ENCODE results near the gene ATP9B.
A peak's percentile ranks its signal among the peaks of the same experiment; 100 is the strongest.

ATP9B gene

GRCh38 chr18:79345366-79345765 is 276.2 kb downstream of the ATP9B start:
- no peak for DNase-seq (ENCODE audit: insufficient read length, low spot score)
- FAIRE-seq = no peak
- TF ChIP-seq POLR2A (IDR thresholded peaks at IDR 0.05; ENCODE audit: low read depth, low read length) = no peak

GRCh38 chr18:79345981-79346380 is 276.8 kb downstream of the ATP9B start:
- no peak for FAIRE-seq
- DNase-seq (ENCODE audit: insufficient read length, low spot score) = no peak
- no peak for TF ChIP-seq POLR2A (IDR thresholded peaks at IDR 0.05; ENCODE audit: low read depth, low read length)

DNA sequence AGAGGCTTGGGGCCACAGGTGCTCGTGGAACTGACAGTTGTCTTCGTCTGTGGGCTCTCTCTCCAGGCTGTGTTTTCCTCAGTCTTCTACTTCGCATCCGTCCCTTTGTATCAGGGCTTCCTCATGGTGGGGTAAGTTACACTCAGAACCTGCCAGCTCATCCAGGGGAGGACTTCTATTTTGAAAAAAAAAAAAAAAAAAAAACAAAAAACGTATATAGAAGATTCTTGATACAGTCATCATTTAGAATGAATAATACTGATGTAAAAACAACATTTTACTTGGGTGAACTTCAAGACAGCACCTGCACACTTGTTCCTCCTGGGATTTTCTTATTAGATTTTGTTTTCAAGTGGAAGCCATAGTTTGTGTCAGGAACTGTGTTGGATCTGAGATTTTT is 278.9 kb downstream of the ATP9B start:
- DNase-seq (ENCODE audit: insufficient read length, low spot score) = no peak
- TF ChIP-seq POLR2A (IDR thresholded peaks at IDR 0.05; ENCODE audit: low read depth, low read length) = no peak
- FAIRE-seq = no peak

DNA sequence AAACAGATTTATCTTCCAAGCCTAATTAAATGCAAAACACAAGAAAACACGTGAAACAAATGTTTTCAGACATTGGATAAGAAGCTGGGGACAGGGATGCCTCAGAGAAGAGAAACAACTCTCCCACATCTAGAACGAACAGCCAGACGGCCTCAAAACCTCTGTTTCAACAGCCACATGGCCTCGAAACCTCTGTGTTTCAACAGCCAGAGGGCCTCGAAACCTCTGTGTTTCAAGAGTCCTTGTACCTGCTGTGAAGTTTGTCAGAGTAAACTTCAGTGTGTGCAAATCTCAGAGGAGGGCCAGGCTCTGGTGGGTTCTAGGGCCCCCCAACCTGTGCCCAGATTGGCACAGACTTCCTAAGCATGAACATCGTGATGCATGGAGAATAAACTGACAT is 283.2 kb downstream of the ATP9B start:
- TF ChIP-seq POLR2A (IDR thresholded peaks at IDR 0.05; ENCODE audit: low read depth, low read length) = no peak
- no peak for DNase-seq (ENCODE audit: insufficient read length, low spot score)
- no peak for FAIRE-seq

DNA sequence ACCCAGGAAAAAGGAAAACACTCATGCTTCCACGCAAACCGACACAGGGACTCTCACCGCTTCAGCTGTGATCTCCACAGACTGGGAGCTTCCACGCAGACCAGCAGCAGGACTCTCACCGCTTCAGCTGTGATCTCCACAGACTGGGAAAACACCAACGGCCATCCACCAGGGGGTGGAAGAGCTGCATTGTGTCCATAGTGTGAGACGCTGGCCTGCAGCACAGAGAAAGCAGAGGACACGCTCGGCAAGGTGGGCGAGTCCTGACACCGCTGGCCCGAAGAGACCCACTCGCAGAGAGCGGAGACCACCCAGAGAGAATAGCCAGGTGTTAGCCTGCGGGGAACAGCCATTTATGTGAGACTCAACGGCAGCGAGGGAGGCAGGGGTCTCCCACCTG is 284.1 kb downstream of the ATP9B start:
- FAIRE-seq (no peak), DNase-seq (ENCODE audit: insufficient read length, low spot score) (no peak)
- TF ChIP-seq POLR2A (IDR thresholded peaks at IDR 0.05; ENCODE audit: low read depth, low read length) = no peak

GRCh38 chr18:79354350-79354749 is 285.2 kb downstream of the ATP9B start:
- no peak for FAIRE-seq
- TF ChIP-seq POLR2A (IDR thresholded peaks at IDR 0.05; ENCODE audit: low read depth, low read length) = no peak
- DNase-seq (ENCODE audit: insufficient read length, low spot score) = no peak

- FAIRE-seq (no peak), DNase-seq (ENCODE audit: insufficient read length, low spot score) (no peak)
- TF ChIP-seq POLR2A (IDR thresholded peaks at IDR 0.05; ENCODE audit: low read depth, low read length) = no peak
Measured at GRCh38 chr18:79355433-79356335, 286.5 kb downstream of the ATP9B start.

DNA sequence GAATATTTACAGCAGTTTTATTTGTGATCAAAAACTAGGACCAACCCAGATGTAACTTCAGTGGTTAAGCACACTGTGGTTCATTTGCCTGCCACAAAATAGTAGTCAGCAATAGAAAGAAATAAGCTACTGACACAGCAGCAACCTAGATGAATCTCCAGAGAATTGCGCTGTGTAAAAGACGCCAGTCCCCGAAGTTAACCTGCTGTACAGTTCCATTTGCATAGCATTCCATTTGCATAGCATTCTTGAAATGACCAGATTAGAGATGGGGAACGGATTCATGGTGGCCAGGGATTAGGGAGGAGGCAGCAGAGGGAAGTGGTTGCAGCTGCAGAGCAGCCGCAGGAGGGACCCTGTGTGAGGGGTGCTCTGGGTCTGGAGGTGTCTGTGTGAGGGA is 287.2 kb downstream of the ATP9B start:
- FAIRE-seq = no peak
- DNase-seq (ENCODE audit: insufficient read length, low spot score) = no peak
- TF ChIP-seq POLR2A (IDR thresholded peaks at IDR 0.05; ENCODE audit: low read depth, low read length) = no peak

DNA sequence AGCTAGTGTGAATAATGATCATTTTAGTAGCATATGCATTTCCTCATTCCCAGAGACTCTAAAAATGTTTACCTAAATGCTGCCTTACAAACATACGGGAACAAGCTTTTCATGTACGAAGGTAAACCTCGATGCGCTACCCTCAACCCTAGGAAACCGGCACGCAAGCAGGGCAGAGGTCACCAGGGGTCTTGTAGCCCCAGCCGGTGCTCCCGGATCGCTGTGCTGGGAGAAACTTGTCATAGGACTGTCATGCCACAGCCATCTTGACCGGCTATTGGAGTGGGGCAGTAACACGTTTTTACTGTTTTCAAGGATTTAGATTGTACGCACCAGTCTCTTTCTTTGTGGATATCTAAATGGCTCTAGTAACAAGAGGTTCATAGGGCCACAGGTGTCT is 291.7 kb downstream of the ATP9B start:
- TF ChIP-seq POLR2A (IDR thresholded peaks at IDR 0.05; ENCODE audit: low read depth, low read length) = no peak
- DNase-seq (ENCODE audit: insufficient read length, low spot score) = no peak
- no peak for FAIRE-seq

DNA sequence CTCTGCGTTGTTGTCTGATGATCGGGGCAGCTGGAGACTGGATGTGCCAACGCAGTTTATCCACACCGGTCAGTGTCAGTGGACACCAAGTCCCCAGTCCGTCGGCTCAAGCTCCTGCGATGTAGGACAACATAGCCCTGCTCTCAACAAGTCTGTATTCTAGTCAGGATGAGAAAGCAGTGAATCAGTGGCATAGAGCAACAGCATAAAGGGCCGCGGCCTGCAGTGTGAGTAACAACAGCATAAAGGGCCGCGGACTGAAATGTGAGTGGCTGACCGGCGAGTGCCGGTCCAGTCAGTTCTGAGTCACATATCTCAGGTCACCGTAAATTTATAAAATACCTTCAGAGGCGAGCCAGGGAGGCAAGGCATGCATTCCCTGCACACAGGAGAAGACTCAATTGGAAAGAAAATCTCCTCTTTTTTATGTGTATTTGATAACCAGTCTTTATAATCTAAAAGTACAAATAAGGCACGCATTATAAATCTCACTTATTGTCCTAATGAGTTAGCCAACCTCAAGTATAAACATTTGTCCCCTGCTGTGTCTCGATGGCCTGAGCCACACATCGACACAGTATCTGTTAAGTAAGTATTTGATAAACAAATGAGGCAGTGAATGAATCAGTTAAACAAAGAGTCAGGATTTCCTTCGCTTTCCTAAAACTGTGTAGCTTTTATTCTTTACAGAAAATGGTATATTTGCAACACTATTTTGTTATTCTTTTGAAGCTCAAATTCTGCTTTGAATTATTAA is 292.8 kb downstream of the ATP9B start:
- no peak for TF ChIP-seq POLR2A (IDR thresholded peaks at IDR 0.05; ENCODE audit: low read depth, low read length)
- no peak for FAIRE-seq
- peak; percentile 47 for DNase-seq (ENCODE audit: insufficient read length, low spot score)

GRCh38 chr18:79365701-79366100 is 296.5 kb downstream of the ATP9B start:
- no peak for TF ChIP-seq POLR2A (IDR thresholded peaks at IDR 0.05; ENCODE audit: low read depth, low read length)
- DNase-seq (ENCODE audit: insufficient read length, low spot score) (no peak), FAIRE-seq (no peak)

GRCh38 chr18:79366177-79367094 is 297.2 kb downstream of the ATP9B start:
- DNase-seq (ENCODE audit: insufficient read length, low spot score) (no peak), FAIRE-seq (no peak)
- TF ChIP-seq POLR2A (IDR thresholded peaks at IDR 0.05; ENCODE audit: low read depth, low read length) = no peak

DNA sequence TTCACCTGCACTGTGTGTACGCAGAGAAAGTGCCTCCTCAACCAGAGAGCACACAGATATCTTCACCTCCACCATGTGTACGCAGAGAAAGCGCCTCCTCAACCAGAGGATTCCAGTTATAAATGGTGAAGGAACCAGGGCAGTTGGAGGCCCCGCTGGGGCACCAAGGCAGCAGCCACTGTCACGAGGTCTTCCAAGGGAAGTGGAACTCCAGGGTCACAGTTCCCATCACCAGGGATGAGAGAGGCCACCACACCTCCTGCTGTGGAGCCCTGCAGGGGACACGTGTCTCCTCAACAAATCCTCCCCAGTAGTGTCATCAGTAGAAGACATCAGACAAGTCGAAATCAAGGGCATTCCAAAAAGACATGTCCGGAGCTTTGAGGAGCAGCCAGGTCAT is 298.3 kb downstream of the ATP9B start:
- FAIRE-seq = no peak
- no peak for TF ChIP-seq POLR2A (IDR thresholded peaks at IDR 0.05; ENCODE audit: low read depth, low read length)
- no peak for DNase-seq (ENCODE audit: insufficient read length, low spot score)

GRCh38 chr18:79367989-79368388 is 298.8 kb downstream of the ATP9B start:
- no peak for DNase-seq (ENCODE audit: insufficient read length, low spot score)
- no peak for FAIRE-seq
- no peak for TF ChIP-seq POLR2A (IDR thresholded peaks at IDR 0.05; ENCODE audit: low read depth, low read length)

Data from H54 (cell line).